ENCODE results near the gene PARN.
"Not testable (repeated sequence)": the region's sequence is repeated elsewhere in the genome, so short reads cannot be mapped to it uniquely, and the experiment has no call there.

The PARN gene

GRCh38 chr16:14437426-14437825 is 192.6 kb downstream of the PARN start:
- DNase-seq (ENCODE audit: low spot score) = no peak

- DNase-seq (ENCODE audit: low spot score) = no peak
Observed at GRCh38 chr16:14436401-14436955, 193.6 kb downstream of the PARN start.

GRCh38 chr16:14434860-14435259 is 195.2 kb downstream of the PARN start:
- no peak for DNase-seq (ENCODE audit: low spot score)

GRCh38 chr16:14428971-14429637 is 201.0 kb downstream of the PARN start:
- not testable (repeated sequence) for DNase-seq (ENCODE audit: low spot score)

GRCh38 chr16:14428043-14428442 is 202.0 kb downstream of the PARN start:
- DNase-seq (ENCODE audit: low spot score) = no peak

- no peak for DNase-seq (ENCODE audit: low spot score)
Observed at GRCh38 chr16:14427371-14427948, 202.6 kb downstream of the PARN start.

GRCh38 chr16:14424595-14424994 is 205.5 kb downstream of the PARN start:
- DNase-seq (ENCODE audit: low spot score) = no peak

- DNase-seq (ENCODE audit: low spot score) = no peak
Observed at GRCh38 chr16:14423344-14423743, 206.7 kb downstream of the PARN start.

GRCh38 chr16:14420721-14421488 is 209.2 kb downstream of the PARN start:
- no peak for DNase-seq (ENCODE audit: low spot score)

- not testable (repeated sequence) for DNase-seq (ENCODE audit: low spot score)
Observed at GRCh38 chr16:14420243-14420642, 209.8 kb downstream of the PARN start.

GRCh38 chr16:14419817-14420216 is 210.2 kb downstream of the PARN start:
- no peak for DNase-seq (ENCODE audit: low spot score)

- no peak for DNase-seq (ENCODE audit: low spot score)
Observed at GRCh38 chr16:14418795-14419225, 211.2 kb downstream of the PARN start.

GRCh38 chr16:14416184-14416583 is 213.9 kb downstream of the PARN start:
- DNase-seq (ENCODE audit: low spot score) = no peak

GRCh38 chr16:14415291-14415690 is 214.8 kb downstream of the PARN start:
- no peak for DNase-seq (ENCODE audit: low spot score)

- DNase-seq (ENCODE audit: low spot score) = no peak
Observed at GRCh38 chr16:14409563-14409962, 220.5 kb downstream of the PARN start.

- no peak for DNase-seq (ENCODE audit: low spot score)
Observed at GRCh38 chr16:14407786-14408399, 222.2 kb downstream of the PARN start.

- no peak for DNase-seq (ENCODE audit: low spot score)
Observed at GRCh38 chr16:14405611-14406537, 224.2 kb downstream of the PARN start.

- not testable (repeated sequence) for DNase-seq (ENCODE audit: low spot score)
Observed at GRCh38 chr16:14403001-14403389, 227.1 kb downstream of the PARN start.

GRCh38 chr16:14402114-14403000 is 227.7 kb downstream of the PARN start:
- DNase-seq (ENCODE audit: low spot score) = not testable (repeated sequence)

GRCh38 chr16:14401711-14402061 is 228.4 kb downstream of the PARN start:
- DNase-seq (ENCODE audit: low spot score) = not testable (repeated sequence)

All from CD4-positive, alpha-beta T cell treated with Interleukin-6 at 100 ng/mL for 8 hours (primary cell).